Osteocyte (in vitro differentiated cells): ENCODE results near the gene RASD2. TPM values are rescaled to one million over a fixed set of nuclear protein-coding genes. Genes with fewer than 3 reads are reported as not detected.

ENCODE experiments used
- DNase-seq: peaks from one replicate; pipeline ENCODE4 v3.0.0; 2021; ENCODE audit warnings: mixed read lengths; ENCODE audit not compliant: unreplicated experiment; ENCODE audit errors: extremely low spot score
- H3K27ac Mint-ChIP-seq: one replicate; pipeline ENCODE4 v1.8.0; 2021; ENCODE audit warnings: mild to moderate bottlenecking, mixed read lengths; ENCODE audit not compliant: unreplicated experiment
- H3K27me3 Mint-ChIP-seq: one replicate; pipeline ENCODE4 v1.8.0; 2021; ENCODE audit warnings: mixed read lengths; ENCODE audit not compliant: unreplicated experiment
- H3K36me3 Mint-ChIP-seq: one replicate; pipeline ENCODE4 v1.8.0; 2021; ENCODE audit warnings: mixed read lengths; ENCODE audit not compliant: unreplicated experiment
- H3K4me1 Mint-ChIP-seq: one replicate; pipeline ENCODE4 v1.8.0; 2021; ENCODE audit warnings: mixed read lengths; ENCODE audit not compliant: unreplicated experiment
- H3K4me3 Mint-ChIP-seq: one replicate; pipeline ENCODE4 v1.8.0; 2021; ENCODE audit warnings: mild to moderate bottlenecking, moderate library complexity, mixed read lengths; ENCODE audit not compliant: unreplicated experiment
- H3K9me3 Mint-ChIP-seq: one replicate; pipeline ENCODE4 v1.8.0; 2021; ENCODE audit warnings: mixed read lengths; ENCODE audit not compliant: unreplicated experiment
- CTCF ChIP-seq: fragments of 200-600 bp; sonication (generic); IDR thresholded peaks from 2 replicates; pipeline ENCODE4 v1.5.0; 2021; ENCODE audit warnings: antibody characterized with exemption, mild to moderate bottlenecking, moderate library complexity
- total RNA-seq: library from RNA; stranded (reverse); gene quantifications from 2 replicates; pipeline ENCODE4 v1.2.1, GENCODE V29; 2021

RASD2 gene
- total RNA-seq, 1 donor from 2014 or later: not detected

GRCh38 chr22:35556666-35557065 lies 16.0 kb downstream of the RASD2 start:
- Mint-ChIP-seq H3K27me3 (peaks cover 28% of the 10 kb centered on the region), H3K4me3 (no peak overlapping the region), H3K36me3 (no peaks in the 10 kb centered on the region), H3K9me3 (no peaks in the 10 kb centered on the region), H3K27ac (no peak overlapping the region), H3K4me1 (peaks cover 14% of the 10 kb centered on the region)
- TF ChIP-seq CTCF: no peak
- DNase-seq: no peak

GRCh38 chr22:35558031-35558430 lies 17.4 kb downstream of the RASD2 start:
- no peak for TF ChIP-seq CTCF
- H3K9me3 Mint-ChIP-seq: no peaks in the 10 kb centered on the region
- H3K36me3 Mint-ChIP-seq: no peaks in the 10 kb centered on the region
- no peak overlapping the region for H3K27ac Mint-ChIP-seq
- no peak overlapping the region for H3K4me3 Mint-ChIP-seq
- H3K27me3 Mint-ChIP-seq: peaks cover 28% of the 10 kb centered on the region
- peaks cover 14% of the 10 kb centered on the region for H3K4me1 Mint-ChIP-seq
- DNase-seq: no peak

GRCh38 chr22:35558719-35559118 lies 18.1 kb downstream of the RASD2 start:
- Mint-ChIP-seq H3K9me3 (no peaks in the 10 kb centered on the region), H3K27ac (no peak overlapping the region), H3K4me3 (no peak overlapping the region), H3K27me3 (peaks cover 33% of the 10 kb centered on the region), H3K4me1 (peaks cover 19% of the 10 kb centered on the region), H3K36me3 (no peaks in the 10 kb centered on the region)
- no peak for DNase-seq
- TF ChIP-seq CTCF: no peak

- no peak for TF ChIP-seq CTCF
- H3K4me3 Mint-ChIP-seq: no peak overlapping the region
- no peak for DNase-seq
- peaks cover 19% of the 10 kb centered on the region for H3K4me1 Mint-ChIP-seq
- peaks cover 33% of the 10 kb centered on the region for H3K27me3 Mint-ChIP-seq
- H3K36me3 Mint-ChIP-seq: no peaks in the 10 kb centered on the region
- no peaks in the 10 kb centered on the region for H3K9me3 Mint-ChIP-seq
- H3K27ac Mint-ChIP-seq: no peak overlapping the region
Observed at GRCh38 chr22:35559354-35560005, 18.8 kb downstream of the RASD2 start.

GRCh38 chr22:35560366-35560765 lies 19.7 kb downstream of the RASD2 start:
- H3K9me3 Mint-ChIP-seq: no peaks in the 10 kb centered on the region
- TF ChIP-seq CTCF: no peak
- H3K27ac Mint-ChIP-seq: no peak overlapping the region
- no peaks in the 10 kb centered on the region for H3K36me3 Mint-ChIP-seq
- no peak overlapping the region for H3K4me3 Mint-ChIP-seq
- H3K27me3 Mint-ChIP-seq: peaks cover 32% of the 10 kb centered on the region
- DNase-seq: no peak
- H3K4me1 Mint-ChIP-seq: peaks cover 23% of the 10 kb centered on the region
